NCI-H748 (cell line): ENCODE measurements around the gene B4GALNT2.
"Not testable (repeated sequence)": the region's sequence is repeated elsewhere in the genome, so short reads cannot be mapped to it uniquely, and the experiment has no call there.

Source experiments
- DNase-seq: peaks from one replicate; lab custom pipeline; 2025; ENCODE audit not compliant: unreplicated experiment; lab: John Stamatoyannopoulos, UW

B4GALNT2 gene, protein sequence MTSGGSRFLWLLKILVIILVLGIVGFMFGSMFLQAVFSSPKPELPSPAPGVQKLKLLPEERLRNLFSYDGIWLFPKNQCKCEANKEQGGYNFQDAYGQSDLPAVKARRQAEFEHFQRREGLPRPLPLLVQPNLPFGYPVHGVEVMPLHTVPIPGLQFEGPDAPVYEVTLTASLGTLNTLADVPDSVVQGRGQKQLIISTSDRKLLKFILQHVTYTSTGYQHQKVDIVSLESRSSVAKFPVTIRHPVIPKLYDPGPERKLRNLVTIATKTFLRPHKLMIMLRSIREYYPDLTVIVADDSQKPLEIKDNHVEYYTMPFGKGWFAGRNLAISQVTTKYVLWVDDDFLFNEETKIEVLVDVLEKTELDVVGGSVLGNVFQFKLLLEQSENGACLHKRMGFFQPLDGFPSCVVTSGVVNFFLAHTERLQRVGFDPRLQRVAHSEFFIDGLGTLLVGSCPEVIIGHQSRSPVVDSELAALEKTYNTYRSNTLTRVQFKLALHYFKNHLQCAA

GRCh38 chr17:49132699-49133364 is at the start of gene B4GALNT2:
B4GALNT2 (plus strand) TSS chr17:49132769; CDS start chr17:49132793, 24 bp downstream.
- DNase-seq, result peak; percentile 38

- DNase-seq, result not testable (repeated sequence)
Observed at GRCh38 chr17:49085046-49085445, 47.5 kb upstream of the B4GALNT2 start.

DNA sequence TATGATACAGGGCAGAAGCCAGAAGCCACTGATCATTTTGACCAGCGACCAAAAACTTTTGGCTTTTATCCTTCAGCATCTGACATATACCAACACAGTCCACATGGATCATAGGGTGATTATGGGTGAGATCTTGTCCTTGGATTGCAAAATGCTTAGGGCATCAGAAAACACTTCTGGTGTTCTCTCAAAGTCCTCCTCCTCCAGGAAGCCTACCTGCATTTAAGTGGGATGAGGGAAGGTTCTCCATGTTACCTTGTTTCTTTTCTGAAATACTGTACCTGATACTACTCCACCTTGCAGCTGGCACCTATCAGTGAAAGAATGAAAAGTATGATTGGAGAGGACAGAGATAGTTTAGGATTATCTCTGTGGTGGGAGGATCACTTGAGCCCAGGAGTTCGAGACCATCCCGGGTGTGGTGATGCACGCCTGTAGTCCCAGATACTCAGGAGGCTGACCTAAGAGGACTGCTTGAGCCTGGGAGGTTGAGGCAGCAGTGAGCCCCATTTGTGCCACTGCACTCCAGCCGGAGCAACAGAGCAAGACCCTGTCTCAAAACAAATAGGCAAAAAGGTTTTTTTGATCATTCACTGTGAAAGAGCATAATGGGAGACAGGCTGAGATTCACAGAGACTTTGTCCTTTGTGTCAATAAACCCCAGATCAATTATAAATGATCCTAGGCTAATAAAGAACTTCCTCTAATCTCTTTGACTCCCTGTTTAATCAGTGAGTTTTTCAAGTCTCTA is 46.8 kb upstream of the B4GALNT2 start:
- no peak for DNase-seq

DNA sequence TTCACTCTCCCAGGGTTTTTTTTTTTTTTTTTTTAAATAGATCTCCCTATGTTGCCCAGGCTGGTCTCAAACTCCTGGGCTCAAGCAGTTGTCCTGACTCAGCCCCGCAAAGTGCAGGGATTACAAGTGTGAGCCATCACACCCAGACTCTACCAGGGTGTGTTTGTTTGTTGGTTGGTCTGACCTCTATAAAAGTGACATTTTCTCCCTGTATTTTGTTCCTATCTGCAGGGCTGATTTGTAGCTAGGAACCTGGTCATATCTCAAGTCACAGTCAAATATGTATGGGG is 46.3 kb upstream of the B4GALNT2 start:
- DNase-seq, result no peak

DNA sequence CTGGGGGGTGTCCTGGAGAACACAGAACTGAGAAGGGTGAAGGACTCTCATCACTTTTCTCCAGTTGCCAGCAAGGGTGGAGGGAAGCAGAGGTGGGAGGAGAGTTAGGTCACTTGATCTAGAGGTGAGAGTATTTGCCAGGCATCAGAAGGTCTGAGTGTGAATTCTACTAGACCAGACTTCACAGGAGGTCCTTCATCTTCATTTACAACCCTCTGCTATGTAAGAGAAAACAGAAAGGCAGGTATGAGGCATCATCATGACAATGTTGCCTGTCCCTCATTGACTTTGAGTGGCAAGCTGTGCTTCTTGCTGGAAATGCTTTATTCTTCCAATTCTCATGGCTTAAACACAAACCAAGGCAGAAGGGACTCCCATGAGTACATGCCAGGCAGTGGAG is 45.9 kb upstream of the B4GALNT2 start:
- DNase-seq, result no peak

- DNase-seq, result no peak
Observed at GRCh38 chr17:49089094-49089493, 43.5 kb upstream of the B4GALNT2 start.

GRCh38 chr17:49090878-49091594 is 41.5 kb upstream of the B4GALNT2 start:
- DNase-seq, result no peak

DNA sequence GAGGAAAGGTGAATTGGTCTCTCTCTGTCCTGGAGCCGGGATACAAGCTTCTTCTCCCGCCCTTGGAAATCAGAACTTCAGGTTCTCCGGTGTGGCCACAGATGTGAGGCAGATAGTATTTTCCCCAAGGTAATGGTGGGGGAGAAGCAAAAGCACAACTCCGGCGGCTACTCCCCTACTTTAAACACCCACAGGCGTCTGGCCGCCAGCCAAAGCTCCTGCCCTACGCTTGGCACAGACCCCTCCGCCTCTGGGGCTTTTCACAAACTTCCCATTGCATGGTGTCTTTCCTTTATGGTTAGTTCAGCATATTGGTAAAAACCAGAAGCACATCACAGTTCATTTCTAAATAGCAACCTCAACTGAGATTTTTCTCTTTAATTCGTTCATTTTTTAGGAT is 39.4 kb upstream of the B4GALNT2 start:
- DNase-seq, result no peak

DNA sequence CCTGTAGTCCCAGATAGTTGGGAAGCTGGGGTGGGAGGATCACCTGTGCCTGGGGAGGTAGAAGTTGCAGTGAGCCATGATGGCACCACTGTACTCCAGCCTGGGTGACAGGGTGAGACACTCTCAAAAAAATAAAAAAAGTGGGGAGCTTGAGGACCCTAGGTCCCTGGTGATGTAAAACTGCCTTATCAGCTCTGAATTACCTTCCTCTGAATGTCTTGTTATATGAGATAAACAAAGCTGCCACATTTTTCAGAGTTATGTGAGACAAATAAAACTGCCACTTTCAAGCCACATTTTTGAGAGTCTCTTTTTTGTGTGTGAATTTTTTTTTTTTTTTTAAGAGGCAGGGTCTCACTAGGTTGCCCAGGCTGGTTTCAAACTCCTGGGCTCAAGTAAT is 32.0 kb upstream of the B4GALNT2 start:
- DNase-seq, result no peak

DNA sequence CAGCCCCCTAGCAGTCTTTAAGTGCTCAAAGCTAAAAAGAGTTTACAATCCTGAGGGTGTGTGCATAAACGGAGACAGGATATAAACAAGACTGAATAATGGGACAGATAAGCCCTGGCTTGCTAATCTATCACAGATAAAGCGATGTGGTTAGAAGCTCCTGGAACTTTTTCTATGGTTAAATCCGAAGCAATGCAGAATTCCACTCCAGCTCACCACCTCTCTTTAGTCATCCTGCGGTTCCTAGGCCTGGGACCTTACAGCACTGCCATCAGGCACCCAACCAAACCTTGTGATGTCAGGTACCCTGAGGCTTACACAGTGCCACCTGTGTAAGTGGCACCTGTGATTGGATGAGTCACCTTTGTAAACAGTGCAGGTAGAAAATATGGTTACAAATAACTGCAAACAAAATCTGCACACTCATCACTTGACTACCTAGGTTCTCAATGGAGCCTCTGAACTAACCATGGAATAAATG is 31.5 kb upstream of the B4GALNT2 start:
- peak; percentile 22 for DNase-seq

DNA sequence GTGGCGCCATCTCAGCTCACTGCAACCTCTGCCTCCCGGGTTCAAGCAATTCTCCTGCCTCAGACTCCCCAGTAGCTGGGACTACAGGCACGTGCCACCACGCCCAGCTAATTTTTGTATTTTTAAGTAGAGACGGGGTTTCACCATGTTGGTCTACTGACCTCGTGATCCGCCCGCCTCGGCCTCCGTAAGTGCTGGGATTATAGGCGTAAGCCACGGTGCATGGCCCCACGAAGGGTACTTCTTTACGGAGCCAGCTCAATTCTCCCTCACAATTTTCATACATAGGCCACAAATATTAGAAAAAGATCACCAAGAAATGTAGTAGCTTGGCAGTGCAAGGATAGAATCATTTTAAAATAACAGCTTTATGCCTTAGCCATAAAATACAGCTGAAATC is 29.2 kb upstream of the B4GALNT2 start:
- DNase-seq, result not testable (repeated sequence)

DNA sequence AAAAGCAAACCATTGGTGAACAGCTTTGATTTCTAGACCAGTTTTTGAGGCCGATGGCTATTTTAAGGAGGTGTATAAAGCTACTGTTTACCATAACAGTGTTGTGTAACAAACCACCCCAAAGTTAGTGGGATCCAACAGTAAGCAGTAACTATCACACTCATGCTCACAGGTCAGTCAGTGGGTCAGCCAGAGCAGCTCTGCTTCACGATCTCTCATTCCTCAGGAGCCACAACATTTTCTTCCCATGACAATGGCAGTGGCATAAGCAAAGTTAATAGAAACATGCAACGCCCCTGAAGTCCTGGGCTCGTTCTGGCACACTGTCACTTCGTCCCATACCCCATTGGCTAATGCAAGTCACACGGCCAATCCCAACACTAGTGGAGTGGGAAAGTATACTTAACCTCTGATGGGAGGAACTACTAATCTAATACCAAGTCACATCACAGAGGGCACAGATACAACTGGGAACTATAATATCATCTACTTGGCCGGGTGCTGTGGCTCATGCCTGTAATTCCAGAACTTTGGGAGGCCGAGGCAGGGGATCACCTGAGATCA is 28.0 kb upstream of the B4GALNT2 start:
- DNase-seq, result no peak

DNA sequence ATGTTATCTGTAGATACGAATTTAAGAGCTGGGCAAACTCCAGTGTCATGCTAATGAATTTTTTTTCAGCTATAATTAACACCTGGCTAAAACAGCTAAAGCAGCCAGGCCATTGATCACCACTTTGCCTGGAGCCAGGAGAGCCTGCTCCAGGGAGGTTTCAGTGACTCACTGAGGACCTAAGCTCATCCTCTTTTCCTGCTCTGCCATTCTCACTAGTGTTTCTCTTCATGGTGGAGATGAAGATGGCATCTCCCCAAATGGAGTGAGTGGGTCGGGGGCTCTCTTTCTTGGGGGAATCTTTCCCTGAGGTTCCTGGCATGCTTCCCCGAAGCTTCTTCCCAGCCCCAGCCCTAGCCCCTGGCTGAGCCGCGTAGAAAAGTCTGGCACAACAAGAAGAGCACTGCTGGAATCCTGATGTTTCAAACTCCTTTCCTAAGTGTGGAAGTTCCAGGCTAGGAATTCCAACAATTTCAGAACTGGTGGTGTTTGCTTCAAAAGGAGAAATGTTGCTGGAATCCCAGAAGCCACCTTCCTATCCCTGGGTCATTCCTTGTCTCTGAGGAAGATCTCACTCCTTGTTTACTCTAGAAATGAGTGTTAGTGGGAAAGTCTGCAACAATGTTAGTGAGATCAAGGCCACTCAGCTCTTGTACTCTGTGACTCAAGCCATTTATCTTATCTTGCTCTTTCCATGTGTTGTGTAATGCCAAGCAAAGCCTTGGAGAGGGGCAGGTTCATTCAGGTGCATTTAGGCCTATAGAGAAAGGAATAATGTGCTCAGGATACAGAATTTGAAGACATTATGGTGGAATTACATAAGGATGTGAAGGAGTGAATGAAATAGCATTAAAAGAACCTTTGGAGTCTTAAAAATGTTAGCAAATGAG is 26.0 kb upstream of the B4GALNT2 start:
- no peak for DNase-seq

DNA sequence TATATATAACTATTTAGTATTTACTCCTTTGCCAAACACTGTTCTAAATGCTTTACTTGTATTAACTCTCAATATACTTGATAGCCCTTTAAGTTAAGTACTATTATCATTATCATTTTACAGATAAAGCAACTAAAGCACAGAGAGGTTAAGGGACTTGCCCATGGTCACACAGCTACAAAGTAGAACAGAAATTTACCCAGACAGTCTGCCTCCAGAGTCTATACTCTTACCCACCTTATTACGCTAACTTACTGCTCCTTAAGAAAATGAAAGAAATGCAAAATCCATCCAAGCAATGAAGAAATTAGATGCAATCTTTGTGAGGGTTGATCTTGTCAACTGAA is 25.4 kb upstream of the B4GALNT2 start:
- DNase-seq, result no peak

GRCh38 chr17:49108318-49108717 is 24.3 kb upstream of the B4GALNT2 start:
- DNase-seq, result peak; percentile 23

DNA sequence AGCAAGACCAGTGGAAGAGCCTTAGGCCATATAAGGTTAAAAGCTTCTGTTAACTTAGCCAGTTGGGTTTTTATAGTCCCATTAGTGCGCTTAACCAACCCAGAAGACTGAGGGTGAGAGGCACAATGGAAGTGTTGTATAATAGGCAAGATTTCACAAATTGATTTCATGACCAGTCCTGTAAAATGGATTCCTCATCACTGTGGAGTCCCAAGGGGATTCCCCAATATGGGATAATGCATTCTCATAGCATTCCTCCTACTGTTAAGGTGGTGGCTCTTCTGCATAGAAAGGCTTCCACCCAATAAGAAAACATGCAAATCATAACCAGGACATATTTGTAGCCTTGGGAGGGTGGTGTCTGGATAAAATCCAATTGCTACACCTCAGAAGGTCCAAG is 22.1 kb upstream of the B4GALNT2 start:
- DNase-seq, result no peak

GRCh38 chr17:49111934-49112333 is 20.6 kb upstream of the B4GALNT2 start:
- DNase-seq, result no peak

DNA sequence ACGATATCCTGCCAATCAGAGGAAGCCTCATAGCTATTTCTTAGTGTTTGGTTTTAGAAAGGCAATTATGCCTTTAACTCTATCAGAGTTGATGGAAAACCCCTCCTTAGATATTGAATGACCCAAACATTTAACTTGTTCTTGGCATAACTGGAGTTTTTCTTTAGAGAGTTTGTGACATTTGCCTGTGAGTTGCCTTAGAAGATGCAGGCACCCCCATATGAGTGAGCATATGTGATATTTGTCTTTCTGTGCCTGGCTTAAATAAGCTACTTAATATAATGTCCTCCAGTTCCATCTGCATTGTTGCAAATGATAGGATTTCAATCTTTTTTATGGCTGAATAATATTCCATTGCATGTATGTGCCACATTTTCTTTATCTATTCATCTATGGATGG is 19.6 kb upstream of the B4GALNT2 start:
- no peak for DNase-seq

GRCh38 chr17:49114703-49115102 is 17.9 kb upstream of the B4GALNT2 start:
- DNase-seq, result no peak
